CD4-positive, CD25-positive, alpha-beta regulatory T cell (primary cell): ENCODE data around the gene ADAMTS15. TPM values are rescaled to one million over a fixed set of nuclear protein-coding genes. Genes with fewer than 3 reads are reported as not detected.

Experiments used
- ATAC-seq, 2 donors: fragments of 150-1000 bp; cut with Tn5 transposase; one replicate each; pipeline ENCODE4 v1.10.0; 2021; ENCODE audit warnings: low read depth in 2 of 2, moderate number of reproducible peaks in 2 of 2, moderate library complexity in 1 of 2
- DNase-seq, 3 donors: peaks; one replicate each; pipeline versions ENCODE4 v3.0.0 to v3.0.0-alpha.2; 2012 to 2022; ENCODE audit warnings: mixed read lengths in 1 of 3
- H3K27ac ChIP-seq: one replicate; pipeline ENCODE4 v1.7.0; 2013; ENCODE audit warnings: mild to moderate bottlenecking, low read length; ENCODE audit not compliant: insufficient read depth, poor library complexity, severe bottlenecking
- H3K27me3 ChIP-seq: one replicate; pipeline ENCODE4 v1.7.0; 2013; ENCODE audit warnings: low read length; ENCODE audit not compliant: control insufficient read depth, insufficient read depth
- H3K36me3 ChIP-seq: one replicate; pipeline ENCODE4 v1.7.0; 2013; ENCODE audit warnings: mild to moderate bottlenecking, low read length, moderate library complexity; ENCODE audit not compliant: control insufficient read depth, insufficient read depth
- H3K4me1 ChIP-seq: 2 replicates; pipeline ENCODE4 v1.7.0; 2013; ENCODE audit warnings: mild to moderate bottlenecking, low read length; ENCODE audit not compliant: insufficient read depth, control insufficient read depth, poor library complexity, severe bottlenecking
- H3K4me3 ChIP-seq: one replicate; pipeline ENCODE4 v1.7.0; 2013; ENCODE audit warnings: low read depth, mild to moderate bottlenecking, low read length, moderate library complexity
- H3K9me3 ChIP-seq, 2 experiments: 1 replicate in 1 of 2; 2 replicates in 1 of 2; pipeline ENCODE4 v1.7.0; 2013; ENCODE audit warnings: low read length in 2 of 2, mild to moderate bottlenecking in 1 of 2, moderate library complexity in 1 of 2; ENCODE audit not compliant: control insufficient read depth in 2 of 2
- H3K27ac Mint-ChIP-seq, 3 donors: one replicate each; pipeline ENCODE4 v1.8.0; 2020 to 2022; ENCODE audit warnings: mild to moderate bottlenecking in 3 of 3, mixed read lengths in 3 of 3, moderate library complexity in 2 of 3
- H3K27me3 Mint-ChIP-seq: one replicate; pipeline ENCODE4 v1.8.0; 2022; ENCODE audit warnings: mild to moderate bottlenecking, mixed read lengths
- H3K36me3 Mint-ChIP-seq: one replicate; pipeline ENCODE4 v1.8.0; 2020; ENCODE audit warnings: mixed read lengths
- H3K4me1 Mint-ChIP-seq, 4 donors: one replicate each; pipeline ENCODE4 v1.8.0; 2020 to 2022; ENCODE audit warnings: mixed read lengths in 4 of 4, mild to moderate bottlenecking in 1 of 4
- H3K4me3 Mint-ChIP-seq, 4 donors: one replicate each; pipeline ENCODE4 v1.8.0; 2020 to 2022; ENCODE audit warnings: mild to moderate bottlenecking in 4 of 4, mixed read lengths in 4 of 4, moderate library complexity in 3 of 4
- H3K9me3 Mint-ChIP-seq, 7 donors: one replicate each; pipeline ENCODE4 v1.8.0; 2020 to 2022; ENCODE audit warnings: mixed read lengths in 7 of 7, mild to moderate bottlenecking in 3 of 7, moderate library complexity in 2 of 7
- polyA plus RNA-seq, 4 donors: library from polyadenylated mRNA; unstranded; fragments of 300-500 nt; fragmentation: Illumina TruSeq; gene quantifications; one replicate each; pipeline ENCODE4 v1.2.3, GENCODE V29; 2021
- total RNA-seq: library from RNA; stranded (reverse); gene quantifications from one replicate; pipeline ENCODE4 v1.2.3, GENCODE V29; 2022

ADAMTS15 gene
- total and polyA plus RNA-seq, 5 donors from 2014 or later = not detected

DNA sequence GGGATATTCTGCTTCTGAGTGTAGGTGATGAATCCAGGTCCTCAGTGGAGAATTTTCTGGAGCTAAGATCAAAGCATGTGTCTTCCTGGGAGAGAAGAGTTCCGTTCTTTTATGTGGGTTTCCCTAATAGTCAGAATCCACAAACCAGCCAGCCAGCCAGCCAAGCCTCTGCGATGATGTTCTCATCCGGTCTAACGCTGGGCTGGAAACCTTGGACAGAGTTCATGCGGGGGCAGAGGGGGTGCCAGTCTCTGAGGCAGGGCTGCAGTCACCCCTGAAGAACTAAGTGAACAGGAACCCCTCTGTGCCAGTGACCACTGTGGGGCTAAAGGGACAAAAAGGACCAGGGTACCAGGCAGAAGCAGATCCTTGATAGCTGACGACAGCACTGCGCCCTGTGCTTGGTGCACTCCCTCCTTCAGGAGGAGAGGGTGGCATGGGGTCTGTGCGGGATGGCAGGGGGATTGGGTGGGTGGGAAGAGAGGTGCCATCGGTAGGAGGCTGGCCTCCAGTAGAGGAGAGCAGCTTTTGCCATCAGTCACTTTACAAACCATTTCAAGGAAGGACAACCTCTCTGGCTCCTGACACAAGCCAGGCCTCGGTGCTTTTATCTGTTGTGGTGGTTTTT is 27.1 kb downstream of the ADAMTS15 start:
- Mint-ChIP-seq H3K4me3 (no peak overlapping the region), H3K9me3 (no peaks in the 10 kb centered on the region), H3K27me3 (peaks cover 4% of the 10 kb centered on the region), H3K4me1 (no peaks in the 10 kb centered on the region), H3K27ac (no peak overlapping the region), H3K36me3 (no peaks in the 10 kb centered on the region)
- Histone ChIP-seq H3K36me3 (no peaks in the 10 kb centered on the region), H3K4me1 (no peaks in the 10 kb centered on the region), H3K27ac (no peak overlapping the region), H3K27me3 (no peaks in the 10 kb centered on the region), H3K9me3 (no peaks in the 10 kb centered on the region), H3K4me3 (no peak overlapping the region)
- ATAC-seq (no peak), DNase-seq (no peak)

DNA sequence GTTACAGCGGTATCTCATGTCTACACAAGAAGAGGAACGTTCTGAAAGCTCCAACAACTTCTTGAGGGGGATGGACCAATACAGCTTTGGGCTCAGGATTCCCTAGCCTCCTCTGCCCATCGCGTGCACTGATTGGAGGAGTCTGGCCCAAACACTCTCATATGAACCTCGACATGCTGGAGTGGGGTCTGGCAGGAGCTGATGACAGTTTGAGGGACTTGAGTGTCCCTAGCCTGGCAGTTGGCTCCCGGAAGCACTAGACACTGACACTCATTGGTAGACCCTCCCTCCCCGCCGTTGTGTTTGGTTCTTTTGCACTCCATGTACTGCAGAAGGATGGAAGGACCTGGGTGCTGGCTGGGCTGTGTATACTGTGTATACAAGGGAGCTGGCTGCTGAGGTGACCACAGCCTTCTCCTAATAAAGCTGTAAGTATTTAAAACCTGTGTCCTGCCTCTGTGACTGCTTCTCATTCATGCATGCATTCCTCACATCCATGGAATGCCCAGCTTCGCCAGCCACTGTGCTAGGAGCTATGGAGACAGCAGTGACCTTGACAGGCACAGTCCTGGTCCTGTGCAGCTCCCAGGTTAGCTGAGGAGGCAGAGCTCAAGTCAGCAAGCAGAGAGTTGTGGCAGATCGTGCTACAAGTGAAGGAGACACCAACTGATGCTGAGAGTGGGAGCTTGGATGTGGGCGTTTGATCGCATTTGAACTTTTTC is 27.9 kb downstream of the ADAMTS15 start:
- ATAC-seq (no peak), DNase-seq (no peak)
- Mint-ChIP-seq H3K4me1 (no peaks in the 10 kb centered on the region), H3K27ac (peak overlapping the region in 1 of 3 donors; percentile 23), H3K4me3 (no peak overlapping the region), H3K36me3 (no peaks in the 10 kb centered on the region), H3K9me3 (no peaks in the 10 kb centered on the region), H3K27me3 (peaks cover 4% of the 10 kb centered on the region)
- Histone ChIP-seq H3K4me1 (no peaks in the 10 kb centered on the region), H3K4me3 (no peak overlapping the region), H3K27me3 (no peaks in the 10 kb centered on the region), H3K36me3 (no peaks in the 10 kb centered on the region), H3K9me3 (no peaks in the 10 kb centered on the region), H3K27ac (no peak overlapping the region)

DNA sequence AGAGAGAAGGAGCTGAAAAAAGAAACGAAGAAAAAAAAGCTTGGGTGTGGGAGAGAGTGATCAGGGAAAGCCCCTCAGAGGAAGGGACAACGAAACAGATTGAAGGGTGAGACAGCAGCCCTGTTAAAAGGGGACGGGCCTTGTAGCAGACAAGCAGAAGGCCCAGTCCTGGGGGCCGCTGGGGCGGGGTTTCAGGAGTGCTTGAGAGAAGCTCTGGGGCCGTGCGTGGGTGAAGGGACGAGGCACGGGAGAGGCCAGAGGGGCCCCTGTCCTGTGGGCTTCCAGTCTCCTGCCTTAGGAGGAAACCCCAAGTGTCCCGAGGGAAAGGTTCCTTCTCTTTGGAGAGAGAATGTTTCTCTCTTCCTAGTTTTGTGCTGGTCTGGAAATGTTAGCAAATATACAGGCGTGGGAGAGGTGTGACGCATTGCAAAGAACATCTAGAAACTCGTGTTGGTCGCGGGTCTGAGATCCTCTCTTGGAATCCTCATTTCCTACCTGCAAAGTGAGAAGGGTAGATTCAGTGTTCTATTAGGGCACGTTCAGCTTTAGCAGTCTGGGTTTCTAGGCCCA is 28.6 kb downstream of the ADAMTS15 start:
- Histone ChIP-seq H3K27ac (no peak overlapping the region), H3K4me3 (no peak overlapping the region), H3K4me1 (no peaks in the 10 kb centered on the region), H3K9me3 (no peaks in the 10 kb centered on the region), H3K27me3 (no peaks in the 10 kb centered on the region), H3K36me3 (no peaks in the 10 kb centered on the region)
- Mint-ChIP-seq H3K4me3 (no peak overlapping the region), H3K27me3 (peaks cover 4% of the 10 kb centered on the region), H3K27ac (peak overlapping the region in 1 of 3 donors; percentile 14), H3K36me3 (no peaks in the 10 kb centered on the region), H3K9me3 (no peaks in the 10 kb centered on the region), H3K4me1 (no peaks in the 10 kb centered on the region)
- DNase-seq (no peak), ATAC-seq (no peak)

DNA sequence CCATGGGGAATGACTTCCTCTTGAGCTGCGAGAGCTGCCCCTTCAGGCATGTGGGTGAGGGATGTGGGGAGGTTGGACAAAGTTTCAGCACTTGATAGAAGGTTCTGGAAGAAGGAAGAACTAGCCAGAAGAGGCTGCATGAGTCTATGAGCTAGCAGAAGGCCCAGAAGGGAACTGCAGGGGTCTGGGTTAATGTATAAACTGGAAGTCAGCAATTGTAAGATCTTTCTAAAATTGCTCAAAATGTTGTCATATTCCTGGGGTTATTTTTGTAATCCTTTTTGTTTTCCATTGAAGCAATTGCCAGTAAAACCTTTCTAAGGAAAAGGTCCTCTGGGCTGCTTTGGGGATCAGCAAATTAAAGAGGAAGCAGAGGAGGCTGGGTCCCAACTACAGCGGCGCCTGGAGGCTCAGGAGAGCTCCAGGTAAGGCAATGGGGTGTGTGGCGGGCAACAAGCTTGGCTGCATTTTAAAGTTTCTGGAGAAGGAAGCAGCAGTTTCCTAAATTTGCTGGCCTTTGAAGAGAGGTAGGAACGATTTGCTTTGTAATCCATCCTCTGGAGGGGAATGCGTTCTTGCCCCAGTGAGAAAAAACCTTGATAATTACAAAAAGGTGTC is 29.2 kb downstream of the ADAMTS15 start:
- H3K4me3 ChIP-seq = no peak overlapping the region
- H3K4me1 ChIP-seq = no peaks in the 10 kb centered on the region
- Mint-ChIP-seq H3K4me1 (no peaks in the 10 kb centered on the region), H3K9me3 (no peaks in the 10 kb centered on the region), H3K27me3 (peaks cover 4% of the 10 kb centered on the region), H3K27ac (peak overlapping the region in 2 of 3 donors; percentile 12 to 14), H3K4me3 (no peak overlapping the region), H3K36me3 (no peaks in the 10 kb centered on the region)
- H3K36me3 ChIP-seq = no peaks in the 10 kb centered on the region
- DNase-seq = no peak
- no peaks in the 10 kb centered on the region for H3K27me3 ChIP-seq
- H3K9me3 ChIP-seq = no peaks in the 10 kb centered on the region
- no peak for ATAC-seq
- H3K27ac ChIP-seq = no peak overlapping the region

DNA sequence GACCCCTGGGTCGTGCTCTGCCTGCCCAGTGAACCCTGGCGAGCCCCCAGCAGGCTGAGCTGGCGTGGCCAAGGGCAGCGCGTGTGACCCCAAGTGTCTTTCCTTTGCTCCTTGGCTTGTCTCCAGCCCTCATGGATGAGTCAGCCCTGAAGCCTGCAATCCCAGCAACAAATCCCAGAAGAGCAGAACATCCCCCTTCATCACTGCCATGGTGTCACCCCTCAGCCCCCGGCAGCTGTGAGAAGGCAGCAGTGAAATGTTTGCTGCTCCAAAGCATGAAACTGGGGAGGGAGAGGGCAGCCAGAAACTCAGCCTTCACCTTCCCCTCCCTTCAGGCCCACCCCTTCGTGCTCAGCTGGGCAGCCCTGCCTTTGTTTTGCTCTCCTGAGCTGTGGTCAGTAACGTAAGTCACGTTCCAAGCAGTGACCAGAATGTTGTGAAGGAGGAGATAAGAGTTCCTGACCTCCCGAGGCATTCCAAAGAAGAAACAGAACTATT is 29.8 kb downstream of the ADAMTS15 start:
- H3K9me3 Mint-ChIP-seq = peaks cover 0 to 2% (median 0%) of the 10 kb centered on the region in 7 donors
- Histone ChIP-seq H3K9me3 (no peaks in the 10 kb centered on the region), H3K4me3 (no peak overlapping the region), H3K4me1 (no peaks in the 10 kb centered on the region), H3K36me3 (no peaks in the 10 kb centered on the region), H3K27ac (no peak overlapping the region), H3K27me3 (no peaks in the 10 kb centered on the region)
- H3K4me1 Mint-ChIP-seq = no peaks in the 10 kb centered on the region
- no peak overlapping the region for H3K27ac Mint-ChIP-seq
- DNase-seq (no peak), ATAC-seq (no peak)
- H3K36me3 Mint-ChIP-seq = no peaks in the 10 kb centered on the region
- no peak overlapping the region for H3K4me3 Mint-ChIP-seq
- H3K27me3 Mint-ChIP-seq = peaks cover 4% of the 10 kb centered on the region

DNA sequence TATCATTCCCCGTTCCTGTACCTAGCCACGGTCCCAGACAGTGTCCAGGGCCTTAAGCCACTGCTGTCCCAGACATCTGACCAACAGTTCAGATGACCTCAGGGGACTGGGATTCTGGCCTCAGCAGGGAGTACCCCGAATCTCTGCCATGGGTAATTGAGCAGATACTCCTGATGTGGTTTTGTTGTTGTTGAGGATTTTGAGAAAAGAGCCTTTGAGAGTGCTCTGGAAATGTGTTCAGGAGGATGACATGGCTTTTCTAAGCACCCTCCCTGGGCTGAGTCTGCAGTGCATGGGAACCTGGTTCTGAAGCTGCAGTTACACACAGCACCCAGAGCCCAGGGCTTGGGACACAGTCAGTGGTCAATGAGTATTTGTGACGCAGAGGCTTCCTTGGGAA is 30.4 kb downstream of the ADAMTS15 start:
- H3K27me3 ChIP-seq = no peaks in the 10 kb centered on the region
- Mint-ChIP-seq H3K4me1 (no peaks in the 10 kb centered on the region), H3K27ac (no peak overlapping the region), H3K27me3 (peaks cover 4% of the 10 kb centered on the region), H3K4me3 (no peak overlapping the region), H3K9me3 (peaks cover 0 to 5% (median 0%) of the 10 kb centered on the region in 7 donors), H3K36me3 (no peaks in the 10 kb centered on the region)
- H3K9me3 ChIP-seq = no peaks in the 10 kb centered on the region
- DNase-seq (no peak), ATAC-seq (no peak)
- H3K36me3 ChIP-seq = no peaks in the 10 kb centered on the region
- H3K4me1 ChIP-seq = no peaks in the 10 kb centered on the region
- H3K27ac ChIP-seq = no peak overlapping the region
- H3K4me3 ChIP-seq = no peak overlapping the region

DNA sequence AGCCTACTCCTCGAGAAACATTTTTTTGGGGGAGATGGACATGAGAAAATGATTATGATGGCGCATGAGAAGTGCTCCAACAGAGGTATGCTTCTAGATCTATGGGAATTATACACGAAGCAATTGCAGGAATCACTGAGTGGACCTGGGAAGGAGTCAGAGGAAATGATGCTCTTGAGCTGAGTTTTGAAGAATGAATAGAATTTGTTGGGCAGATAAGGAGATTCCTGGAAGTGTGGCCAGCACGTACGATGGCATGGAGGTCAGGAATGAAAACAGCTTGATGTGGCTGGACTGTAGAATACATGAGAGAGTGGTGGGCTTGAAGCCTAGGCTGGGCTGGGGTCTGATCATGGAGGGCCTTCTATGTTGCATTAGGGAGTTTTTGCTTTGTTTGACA is 31.7 kb downstream of the ADAMTS15 start:
- H3K4me1 Mint-ChIP-seq = no peaks in the 10 kb centered on the region
- no peaks in the 10 kb centered on the region for H3K36me3 Mint-ChIP-seq
- no peak overlapping the region for H3K27ac Mint-ChIP-seq
- H3K4me3 Mint-ChIP-seq = no peak overlapping the region
- H3K9me3 ChIP-seq = no peaks in the 10 kb centered on the region
- ATAC-seq = no peak
- H3K27ac ChIP-seq = no peak overlapping the region
- no peaks in the 10 kb centered on the region for H3K27me3 ChIP-seq
- H3K4me3 ChIP-seq = no peak overlapping the region
- DNase-seq = no peak
- H3K36me3 ChIP-seq = no peaks in the 10 kb centered on the region
- H3K4me1 ChIP-seq = no peaks in the 10 kb centered on the region
- peaks cover 4% of the 10 kb centered on the region for H3K27me3 Mint-ChIP-seq
- H3K9me3 Mint-ChIP-seq = peaks cover 0 to 5% (median 0%) of the 10 kb centered on the region in 7 donors
